Fibroblast of lung (primary cell): ENCODE measurements around the gene ARID3A.

Source experiments
- CTCF ChIP-seq, 2 donors: IDR thresholded peaks in 1 of 2; conservative IDR thresholded peaks in 1 of 2; 1 replicate in 1 of 2; 2 replicates in 1 of 2; pipeline ENCODE4 v1.5.1; 2011 to 2012; ENCODE audit warnings: low read length in 2 of 2, control low read depth in 1 of 2, inconsistent platforms in 1 of 2, low read depth in 1 of 2, mild to moderate bottlenecking in 1 of 2
- EZH2 ChIP-seq: IDR thresholded peaks from 2 replicates; pipeline ENCODE4 v1.5.1; 2012; ENCODE audit warnings: low read length, control low read depth, mild to moderate bottlenecking; ENCODE audit errors: missing control alignments

GRCh38 chr19:887599-887998, 38.2 kb upstream of the ARID3A start:
- TF ChIP-seq CTCF (conservative IDR thresholded peaks at IDR 0.05 in 1 of 2, IDR thresholded peaks at IDR 0.05 in 1 of 2; ENCODE audit: low read depth in 1 of 2, low read length in 2 of 2): no peak
- TF ChIP-seq EZH2: no peak
